Measurements from ENCODE around the gene ZMYND11. TPM values are rescaled to one million over a fixed set of nuclear protein-coding genes. Genes with fewer than 3 reads are reported as not detected.

ZMYND11 gene
- total and polyA plus RNA-seq, 2 donors (not counting 1 experiment from before 2014, with no cell fraction given) = 17.3 to 50.1 TPM

DNA sequence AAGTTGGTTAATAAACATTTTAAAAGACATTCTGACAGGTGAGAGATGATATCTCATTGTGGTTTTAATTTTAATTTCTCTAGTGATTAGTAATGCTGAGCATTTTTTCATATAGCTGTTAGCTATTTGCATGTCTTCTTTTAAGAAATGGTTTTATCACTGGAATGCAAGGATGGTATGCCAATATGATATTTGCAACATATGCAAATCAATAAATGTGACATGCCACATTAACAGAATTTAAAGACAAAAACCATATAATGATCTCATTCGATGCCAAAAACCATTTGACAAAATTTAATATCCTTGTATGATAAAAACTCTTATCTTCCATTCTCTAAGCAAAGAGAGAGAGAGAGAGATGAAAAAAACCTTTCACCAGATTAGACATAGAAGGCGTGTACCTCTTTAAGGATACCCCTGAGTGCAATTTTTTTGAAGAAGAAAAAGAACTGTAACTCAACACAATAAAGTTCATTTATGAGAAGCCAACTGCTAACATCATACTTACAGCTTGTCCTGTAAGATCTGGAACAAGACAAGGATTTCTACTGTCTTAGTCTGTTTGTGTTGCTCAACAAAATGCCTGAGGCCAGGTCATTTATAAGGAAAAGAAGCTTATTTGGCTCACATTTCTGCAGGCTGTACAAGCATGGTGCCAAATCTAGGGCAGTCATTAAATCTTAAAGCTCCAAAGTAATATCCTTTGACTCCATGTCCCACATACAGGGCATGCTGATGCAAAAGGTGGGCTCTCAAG, 39.7 kb upstream of the ZMYND11 start:
- H3K4me2 ChIP-seq (replicated peaks; ENCODE audit: low read depth, low read length, poor library complexity, severe bottlenecking) = no peak overlapping the region
- no CpG with 5 or more reads among the region's 2 CpGs for WGBS (ENCODE audit: insufficient coverage)
- intact Hi-C loops (cut with micrococcal nuclease) = no loop called here
- H3K27ac ChIP-seq (ENCODE audit: low read length in 2 of 2) = no peak overlapping the region
- CTCF ChIA-PET = no interaction called here
- DNase-seq (no peak), ATAC-seq (ENCODE audit: low read depth) (no peak)
- Mint-ChIP-seq H3K27ac (no peak overlapping the region), H3K4me1 (no peaks in the 10 kb centered on the region), H3K27me3 (peaks cover 12% of the 10 kb centered on the region), H3K9me3 (ENCODE audit: insufficient read depth) (peaks cover 18% of the 10 kb centered on the region), H3K4me3 (no peak overlapping the region)
- no peak overlapping the region for H3K4me3 ChIP-seq (ENCODE audit: control extremely low read depth in 1 of 5, extremely low read depth in 1 of 5, insufficient read depth in 1 of 5, low read depth in 2 of 5, low read length in 4 of 5)
- POLR2A ChIA-PET = no interaction called here
- no peak overlapping the region for H2AFZ ChIP-seq (ENCODE audit: insufficient read depth, low read depth, low read length, poor library complexity, severe bottlenecking)
- no peaks in the 10 kb centered on the region for H3K36me3 ChIP-seq (replicated peaks in 1 of 2; ENCODE audit: control extremely low read depth in 1 of 2, control insufficient read depth in 1 of 2, extremely low read depth in 1 of 2, insufficient read depth in 2 of 2, low read length in 1 of 2)
- H3K27me3 ChIP-seq (replicated peaks in 1 of 4; ENCODE audit: control extremely low read depth in 1 of 4, control insufficient read depth in 3 of 4, insufficient read depth in 4 of 4, low read length in 3 of 4) = no peaks in the 10 kb centered on the region
- H4K20me1 ChIP-seq (ENCODE audit: control insufficient read depth, insufficient read depth, low read length, poor library complexity, severe bottlenecking) = no peaks in the 10 kb centered on the region
- H3K79me2 ChIP-seq (ENCODE audit: control insufficient read depth, insufficient read depth, low read length) = no peaks in the 10 kb centered on the region
- no peaks in the 10 kb centered on the region for H3K4me1 ChIP-seq (ENCODE audit: control insufficient read depth in 2 of 2, insufficient read depth in 2 of 2, low read length in 2 of 2)
- TF ChIP-seq, protein P1, sequence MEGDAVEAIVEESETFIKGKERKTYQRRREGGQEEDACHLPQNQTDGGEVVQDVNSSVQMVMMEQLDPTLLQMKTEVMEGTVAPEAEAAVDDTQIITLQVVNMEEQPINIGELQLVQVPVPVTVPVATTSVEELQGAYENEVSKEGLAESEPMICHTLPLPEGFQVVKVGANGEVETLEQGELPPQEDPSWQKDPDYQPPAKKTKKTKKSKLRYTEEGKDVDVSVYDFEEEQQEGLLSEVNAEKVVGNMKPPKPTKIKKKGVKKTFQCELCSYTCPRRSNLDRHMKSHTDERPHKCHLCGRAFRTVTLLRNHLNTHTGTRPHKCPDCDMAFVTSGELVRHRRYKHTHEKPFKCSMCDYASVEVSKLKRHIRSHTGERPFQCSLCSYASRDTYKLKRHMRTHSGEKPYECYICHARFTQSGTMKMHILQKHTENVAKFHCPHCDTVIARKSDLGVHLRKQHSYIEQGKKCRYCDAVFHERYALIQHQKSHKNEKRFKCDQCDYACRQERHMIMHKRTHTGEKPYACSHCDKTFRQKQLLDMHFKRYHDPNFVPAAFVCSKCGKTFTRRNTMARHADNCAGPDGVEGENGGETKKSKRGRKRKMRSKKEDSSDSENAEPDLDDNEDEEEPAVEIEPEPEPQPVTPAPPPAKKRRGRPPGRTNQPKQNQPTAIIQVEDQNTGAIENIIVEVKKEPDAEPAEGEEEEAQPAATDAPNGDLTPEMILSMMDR (IDR thresholded peaks at IDR 0.05) = no peak
- no peak for TF ChIP-seq EZH2 (IDR thresholded peaks at IDR 0.05; ENCODE audit: borderline replicate concordance, insufficient read depth, low read depth, low read length, poor library complexity, severe bottlenecking)
- H3K9me3 ChIP-seq (ENCODE audit: control extremely low read depth in 1 of 3, control insufficient read depth in 2 of 3, insufficient read depth in 1 of 3, low read length in 2 of 3) = peaks cover 3 to 25% (median 9%) of the 10 kb centered on the region in 3 donors
- no peak overlapping the region for H3K9ac ChIP-seq (ENCODE audit: low read length)

DNA sequence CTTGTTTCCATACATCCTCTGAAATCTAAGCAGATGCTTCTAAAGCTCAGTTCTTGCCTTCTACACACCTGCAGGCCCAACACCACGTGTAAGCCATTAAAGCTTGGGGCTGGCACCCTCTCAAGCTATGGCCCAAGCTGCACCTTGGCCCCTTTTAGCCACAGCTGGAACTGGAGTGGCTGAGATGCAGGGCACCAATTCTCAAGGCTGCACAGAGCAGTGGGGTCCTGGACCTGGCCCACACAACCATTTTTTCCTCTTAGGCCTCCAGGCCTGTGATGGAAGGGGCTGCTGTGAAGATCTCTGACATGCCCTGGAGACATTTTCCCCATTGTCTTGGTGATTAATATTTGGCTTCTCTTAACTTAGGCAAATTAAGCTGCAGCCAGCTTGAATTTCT, 38.8 kb upstream of the ZMYND11 start:
- no peak for ATAC-seq (ENCODE audit: low read depth)
- Histone ChIP-seq H3K9ac (ENCODE audit: low read length) (no peak overlapping the region), H3K4me2 (replicated peaks; ENCODE audit: low read depth, low read length, poor library complexity, severe bottlenecking) (no peak overlapping the region), H2AFZ (ENCODE audit: insufficient read depth, low read depth, low read length, poor library complexity, severe bottlenecking) (no peak overlapping the region), H3K27me3 (replicated peaks in 1 of 4; ENCODE audit: control extremely low read depth in 1 of 4, control insufficient read depth in 3 of 4, insufficient read depth in 4 of 4, low read length in 3 of 4) (no peaks in the 10 kb centered on the region), H3K4me1 (ENCODE audit: control insufficient read depth in 2 of 2, insufficient read depth in 2 of 2, low read length in 2 of 2) (no peaks in the 10 kb centered on the region), H3K9me3 (ENCODE audit: control extremely low read depth in 1 of 3, control insufficient read depth in 2 of 3, insufficient read depth in 1 of 3, low read length in 2 of 3) (peaks cover 3 to 25% (median 9%) of the 10 kb centered on the region in 3 donors), H3K79me2 (ENCODE audit: control insufficient read depth, insufficient read depth, low read length) (no peaks in the 10 kb centered on the region), H4K20me1 (ENCODE audit: control insufficient read depth, insufficient read depth, low read length, poor library complexity, severe bottlenecking) (no peaks in the 10 kb centered on the region), H3K27ac (ENCODE audit: low read length in 2 of 2) (no peak overlapping the region), H3K36me3 (replicated peaks in 1 of 2; ENCODE audit: control extremely low read depth in 1 of 2, control insufficient read depth in 1 of 2, extremely low read depth in 1 of 2, insufficient read depth in 2 of 2, low read length in 1 of 2) (no peaks in the 10 kb centered on the region), H3K4me3 (ENCODE audit: control extremely low read depth in 1 of 5, extremely low read depth in 1 of 5, insufficient read depth in 1 of 5, low read depth in 2 of 5, low read length in 4 of 5) (no peak overlapping the region)
- TF ChIP-seq, protein P1 (IDR thresholded peaks at IDR 0.05) = no peak
- TF ChIP-seq EZH2 (IDR thresholded peaks at IDR 0.05; ENCODE audit: borderline replicate concordance, insufficient read depth, low read depth, low read length, poor library complexity, severe bottlenecking) = no peak
- no peak overlapping the region for H3K27ac Mint-ChIP-seq
- peaks cover 18% of the 10 kb centered on the region for H3K9me3 Mint-ChIP-seq (ENCODE audit: insufficient read depth)
- no peaks in the 10 kb centered on the region for H3K4me1 Mint-ChIP-seq
- ChIA-PET CTCF (no interaction called here), POLR2A (no interaction called here)
- WGBS (ENCODE audit: insufficient coverage) = 40% methylated on average over 1 of the region's 1 CpG
- DNase-seq = no peak
- H3K4me3 Mint-ChIP-seq = no peak overlapping the region
- H3K27me3 Mint-ChIP-seq = peaks cover 9% of the 10 kb centered on the region
- intact Hi-C loops (cut with micrococcal nuclease) = no loop called here
